Fibroblast of the aortic adventitia (primary cell): Measurements from ENCODE around the gene MZF1. TPM values are rescaled to one million over a fixed set of nuclear protein-coding genes. Genes with fewer than 3 reads are reported as not detected.
A peak's percentile ranks its signal among the peaks of the same experiment; 100 is the strongest.

Experiments used
- DNase-seq: peaks from one replicate; pipeline ENCODE4 v3.0.0-alpha.2; 2010; ENCODE audit warnings: low read depth
- H3K4me3 ChIP-seq: 2 replicates; pipeline ENCODE4 v1.5.1; 2011; ENCODE audit warnings: low read depth, mild to moderate bottlenecking, control low read depth, low read length, moderate library complexity
- total RNA-seq: library from RNA; depleted of rRNA; stranded (reverse); fragments of >200 nt; gene quantifications from 2 replicates; pipeline ENCODE4 v1.2.3, GENCODE V29; 2012; ENCODE audit warnings: low replicate concordance
- TF ChIP-seq, protein P1 (sequence below): IDR thresholded peaks from 2 replicates; pipeline ENCODE4 v1.5.1; 2011; ENCODE audit warnings: mild to moderate bottlenecking, low read length, control low read depth, inconsistent platforms; ENCODE audit not compliant: insufficient read depth

Gene MZF1
- total RNA-seq, 1 donor: 15.5 TPM

GRCh38 chr19:58557221-58558065 lies 15.7 kb downstream of the MZF1 start:
- TF ChIP-seq, protein P1, sequence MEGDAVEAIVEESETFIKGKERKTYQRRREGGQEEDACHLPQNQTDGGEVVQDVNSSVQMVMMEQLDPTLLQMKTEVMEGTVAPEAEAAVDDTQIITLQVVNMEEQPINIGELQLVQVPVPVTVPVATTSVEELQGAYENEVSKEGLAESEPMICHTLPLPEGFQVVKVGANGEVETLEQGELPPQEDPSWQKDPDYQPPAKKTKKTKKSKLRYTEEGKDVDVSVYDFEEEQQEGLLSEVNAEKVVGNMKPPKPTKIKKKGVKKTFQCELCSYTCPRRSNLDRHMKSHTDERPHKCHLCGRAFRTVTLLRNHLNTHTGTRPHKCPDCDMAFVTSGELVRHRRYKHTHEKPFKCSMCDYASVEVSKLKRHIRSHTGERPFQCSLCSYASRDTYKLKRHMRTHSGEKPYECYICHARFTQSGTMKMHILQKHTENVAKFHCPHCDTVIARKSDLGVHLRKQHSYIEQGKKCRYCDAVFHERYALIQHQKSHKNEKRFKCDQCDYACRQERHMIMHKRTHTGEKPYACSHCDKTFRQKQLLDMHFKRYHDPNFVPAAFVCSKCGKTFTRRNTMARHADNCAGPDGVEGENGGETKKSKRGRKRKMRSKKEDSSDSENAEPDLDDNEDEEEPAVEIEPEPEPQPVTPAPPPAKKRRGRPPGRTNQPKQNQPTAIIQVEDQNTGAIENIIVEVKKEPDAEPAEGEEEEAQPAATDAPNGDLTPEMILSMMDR: no peak
- peak overlapping the region; percentile 92 for H3K4me3 ChIP-seq
- no peak for DNase-seq

DNA sequence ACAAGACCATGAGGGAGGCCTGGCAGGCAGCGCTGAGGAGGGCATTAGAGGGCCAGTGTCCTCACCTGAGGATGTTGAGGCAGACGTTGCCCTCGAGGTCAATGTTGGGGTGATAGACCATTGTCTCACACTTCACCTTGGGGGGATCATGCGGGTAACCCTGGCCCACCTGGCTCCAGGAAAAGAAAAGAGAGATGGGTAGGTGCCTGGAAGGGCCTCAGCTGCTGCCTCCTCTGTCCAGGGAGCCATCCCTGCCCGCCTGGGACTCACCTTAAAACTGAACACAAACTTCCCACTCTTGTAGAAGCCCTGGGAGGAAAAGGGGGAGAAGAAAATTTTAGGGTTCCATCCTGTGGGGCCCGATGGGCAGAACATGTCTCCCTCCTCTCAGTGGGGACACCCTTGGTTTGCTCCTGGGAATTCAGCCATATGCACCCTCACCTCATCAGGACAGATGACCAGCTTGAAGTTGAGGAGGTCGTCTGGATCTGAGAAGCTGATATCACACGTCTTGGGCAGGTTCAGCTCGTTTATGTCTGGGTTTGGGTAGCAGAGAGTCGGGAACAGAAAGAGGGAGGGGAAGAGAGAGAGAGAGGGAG lies 16.4 kb downstream of the MZF1 start:
- DNase-seq: no peak

GRCh38 chr19:58555920-58556621 lies 17.1 kb downstream of the MZF1 start:
- peak overlapping the region; percentile 92 for H3K4me3 ChIP-seq
- DNase-seq: no peak
- TF ChIP-seq, protein P1: no peak

More for the DNA sequence above, 16.4 kb downstream of the MZF1 start:
- peak overlapping the region; percentile 92 for H3K4me3 ChIP-seq
- TF ChIP-seq, protein P1: no peak

GRCh38 chr19:58555369-58555885 lies 17.7 kb downstream of the MZF1 start:
- H3K4me3 ChIP-seq: peak overlapping the region; percentile 61
- TF ChIP-seq, protein P1: no peak

DNA sequence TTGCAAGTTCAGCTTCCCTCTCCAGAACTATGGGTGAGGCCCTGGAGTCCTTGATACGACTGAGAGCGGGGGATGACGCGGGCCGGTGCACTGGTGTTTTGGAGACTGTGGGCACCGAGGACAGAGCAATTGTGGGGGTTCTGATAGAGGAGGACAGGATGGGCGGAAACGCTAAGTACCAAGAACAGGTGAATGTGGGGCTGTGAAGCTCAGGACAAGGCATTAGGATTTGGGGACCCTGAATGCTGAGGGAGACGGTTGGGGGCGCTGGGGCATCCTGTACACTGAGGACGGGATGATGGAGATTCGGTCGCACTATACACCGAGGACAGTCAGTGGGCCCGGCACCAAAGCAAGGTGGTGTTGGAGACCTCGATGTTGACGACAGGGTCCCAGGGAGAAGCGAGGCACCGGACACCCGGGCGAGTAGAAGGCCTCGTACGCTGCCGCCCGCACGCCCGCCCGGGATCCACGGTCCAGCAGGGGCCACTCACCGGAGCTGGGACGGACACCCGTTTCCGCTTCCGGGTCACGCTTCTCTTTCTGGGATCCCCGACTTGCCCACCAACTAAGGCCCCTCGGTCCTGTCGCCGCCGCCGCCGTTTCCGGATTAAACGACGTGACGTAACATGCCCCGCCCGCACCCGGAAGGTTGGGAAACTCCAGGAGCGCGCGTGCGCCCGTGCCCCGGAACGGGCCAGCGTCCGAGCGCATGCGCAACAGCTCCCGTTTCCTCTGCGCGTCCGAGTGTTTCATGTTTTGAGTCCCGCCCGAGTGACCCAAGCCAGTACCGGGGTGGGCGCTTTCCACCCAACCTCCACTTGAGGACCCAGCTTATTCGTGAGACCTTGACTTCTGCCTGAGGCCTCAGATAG lies 18.4 kb downstream of the MZF1 start, which contains the start of gene CHMP2A:
TSS of gene CHMP2A (minus strand) at position 612 of the 875 bp plus-strand sequence. CDS start 893 bp downstream, outside the sequence.
- TF ChIP-seq, protein P1: no peak
- DNase-seq: peak; percentile 96
- H3K4me3 ChIP-seq: peak within 1 kb of the TSS; percentile 78

More at GRCh38 chr19:58555369-58555885, 17.7 kb downstream of the MZF1 start:
- no peak for DNase-seq
